ENCODE measurements around the gene GYG2. TPM values are rescaled to one million over a fixed set of nuclear protein-coding genes. Genes with fewer than 3 reads are reported as not detected.

Gene GYG2
- polyA plus RNA-seq, 1 of the 3 experiments (the other 2 are of a cell fraction), result 1.8 TPM

GRCh38 chrX:2854918-2855317 is 26.2 kb downstream of the GYG2 start:
- no peak overlapping the region for H3K4me2 ChIP-seq
- no peak overlapping the region for H2AFZ ChIP-seq (ENCODE audit: low read depth)
- H3K4me3 ChIP-seq (ENCODE audit: low read depth in 2 of 2, low read length in 1 of 2), result no peak overlapping the region
- H3K9me2 ChIP-seq, result no peaks in the 10 kb centered on the region
- H3F3A ChIP-seq (replicated peaks; ENCODE audit: insufficient read depth), result no peaks in the 10 kb centered on the region
- no peak for DNase-seq
- 63% methylated on average over 18 of the region's 21 CpGs for WGBS (ENCODE audit: low lambda C conversion rate)
- POLR2A ChIA-PET, result no interaction called here
- H3K9me3 ChIP-seq, result no peaks in the 10 kb centered on the region; the same call in 1 of the 2 replicates
- TF ChIP-seq ZBTB33 (IDR thresholded peaks at IDR 0.05; ENCODE audit: borderline replicate concordance, low read depth) (no peak), RAD21 (IDR thresholded peaks at IDR 0.05; ENCODE audit: low read length) (no peak), SIN3A (IDR thresholded peaks at IDR 0.05; ENCODE audit: borderline replicate concordance, low read depth, low read length) (no peak), PBX3 (IDR thresholded peaks at IDR 0.05) (no peak), TEAD4 (IDR thresholded peaks at IDR 0.05; ENCODE audit: borderline replicate concordance, insufficient read depth) (no peak), RFX5 (IDR thresholded peaks at IDR 0.05; ENCODE audit: low read length) (no peak), FOXJ3 (CRISPR knock-in tag; IDR thresholded peaks at IDR 0.05) (no peak), USF2 (IDR thresholded peaks at IDR 0.05; ENCODE audit: borderline replicate concordance, low read depth, low read length) (no peak), NRF1 (IDR thresholded peaks at IDR 0.05; ENCODE audit: low read depth, low read length) (no peak), YY1 (IDR thresholded peaks at IDR 0.05; ENCODE audit: low read depth) (no peak), ELF1 (IDR thresholded peaks at IDR 0.05) (no peak), CHD2 (IDR thresholded peaks at IDR 0.05; ENCODE audit: low read length, partially characterized antibody) (no peak), EZH2phosphoT487 (IDR thresholded peaks at IDR 0.05; ENCODE audit: borderline replicate concordance, low read depth) (no peak), IRF3 (IDR thresholded peaks at IDR 0.05; ENCODE audit: low read depth, low read length) (no peak)
- no peaks in the 10 kb centered on the region for H3K36me3 ChIP-seq (replicated peaks in 1 of 2; ENCODE audit: control insufficient read depth in 1 of 2, insufficient read depth in 2 of 2, low read length in 1 of 2)
- H3K27me3 ChIP-seq (ENCODE audit: insufficient read depth), result no peaks in the 10 kb centered on the region; the same call in 1 of the 2 replicates
- H3K79me2 ChIP-seq (ENCODE audit: insufficient read depth), result no peaks in the 10 kb centered on the region
- CTCF ChIA-PET, result no interaction called here
- H4K20me1 ChIP-seq (ENCODE audit: insufficient read depth), result no peaks in the 10 kb centered on the region
- no peak overlapping the region for H3K9ac ChIP-seq
- no peak overlapping the region for H3K27ac ChIP-seq (ENCODE audit: low read depth in 2 of 2, low read length in 1 of 2)
- no peaks in the 10 kb centered on the region for H3K4me1 ChIP-seq (ENCODE audit: control insufficient read depth in 1 of 2, insufficient read depth in 2 of 2, low read depth in 1 of 2, low read length in 1 of 2)

Data from SK-N-SH (cell line).